Measurements from ENCODE around the gene SHOC2.
"Not testable (repeated sequence)": the region's sequence is repeated elsewhere in the genome, so short reads cannot be mapped to it uniquely, and the experiment has no call there.

Gene SHOC2

DNA sequence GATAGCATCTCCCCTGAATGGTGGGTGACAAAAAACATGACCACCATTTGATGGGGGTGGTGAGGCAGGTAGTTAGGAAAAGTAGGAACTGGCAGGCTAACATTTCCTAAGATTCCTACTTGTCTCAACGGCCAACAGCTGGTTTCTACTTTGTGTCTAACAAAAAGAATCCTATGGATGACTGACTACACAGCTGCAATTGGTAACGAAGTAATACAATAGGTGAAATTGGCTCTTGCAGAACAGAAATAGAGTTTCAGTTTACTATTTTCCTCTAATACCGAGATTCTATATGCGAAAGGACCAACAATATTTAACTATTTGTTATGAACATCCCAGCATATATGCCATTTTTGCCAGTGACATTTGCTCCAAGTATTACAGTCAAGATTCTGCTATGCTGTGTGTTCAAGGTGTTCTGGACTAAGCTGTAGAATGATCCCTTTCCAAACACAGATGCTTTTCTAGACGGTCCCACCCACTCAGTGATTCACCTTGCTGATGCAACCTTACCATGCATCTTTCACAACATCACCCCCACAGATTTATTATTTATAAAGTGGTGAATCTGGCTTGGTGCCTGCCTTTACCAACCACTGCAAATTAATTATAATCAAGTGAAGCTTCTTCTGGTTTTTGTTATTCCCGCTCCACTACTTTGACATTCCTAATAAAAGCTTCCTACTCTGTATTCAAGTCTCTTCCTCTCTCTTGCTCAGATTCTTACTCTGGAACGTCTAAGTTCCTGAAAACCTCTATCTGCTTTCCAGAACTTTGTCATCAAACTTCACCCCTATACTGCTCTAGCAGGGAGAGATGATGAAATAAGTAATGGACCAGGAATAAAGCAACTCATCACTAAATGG, 17.2 kb upstream of the SHOC2 start:
- DNase-seq (ENCODE audit: extremely low read depth in 1 of 2, low read depth in 1 of 2), result no peak

DNA sequence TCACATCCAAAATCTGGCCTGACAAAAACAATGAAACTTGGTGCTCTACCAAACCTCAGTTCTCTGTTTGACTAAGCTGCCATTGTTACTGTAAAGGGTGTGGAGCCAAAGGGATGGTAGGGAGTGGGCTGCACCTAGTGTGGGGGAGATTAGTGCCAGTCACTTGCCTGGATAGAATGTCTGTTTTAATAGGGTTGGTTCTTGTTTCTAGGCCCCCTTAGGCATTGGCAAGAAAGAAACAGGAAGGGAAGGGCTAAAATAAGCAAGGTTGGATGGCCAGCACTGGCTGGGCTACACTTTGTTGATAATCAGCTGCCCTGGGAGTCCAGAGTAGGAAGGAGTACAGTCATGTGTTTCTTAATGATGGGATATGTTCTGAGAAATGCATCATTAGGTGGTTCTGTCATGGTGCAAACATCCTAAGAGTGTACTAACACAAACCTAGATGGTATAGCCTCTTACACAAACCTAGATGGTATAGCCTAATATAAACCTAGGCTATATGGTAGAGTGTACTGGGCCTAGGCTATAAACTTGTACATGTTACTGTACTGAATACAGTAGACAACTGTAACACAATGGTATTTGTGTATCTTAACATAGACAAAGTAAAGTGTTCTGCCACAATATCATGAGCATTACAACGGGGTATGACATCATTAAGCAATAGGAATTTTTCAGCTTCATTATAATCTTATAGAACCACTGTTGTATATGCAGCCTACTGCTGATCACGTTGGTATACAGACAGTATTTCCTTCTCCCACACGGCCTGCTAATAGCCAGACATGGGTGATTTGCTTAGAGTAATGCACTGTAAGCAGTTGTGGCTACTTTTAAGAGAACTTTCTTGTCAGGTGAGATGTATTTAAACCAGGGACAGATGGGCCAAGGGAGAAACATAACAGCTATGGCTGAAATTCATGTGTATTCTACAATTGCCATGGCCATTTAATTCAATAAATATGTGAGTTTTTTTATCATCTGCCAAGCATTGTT, 15.8 kb upstream of the SHOC2 start:
- DNase-seq (ENCODE audit: extremely low read depth in 1 of 2, low read depth in 1 of 2), result no peak

- no peak for DNase-seq (ENCODE audit: extremely low read depth in 1 of 2, low read depth in 1 of 2)
Measured at GRCh38 chr10:110910138-110910537, 9.3 kb upstream of the SHOC2 start.

DNA sequence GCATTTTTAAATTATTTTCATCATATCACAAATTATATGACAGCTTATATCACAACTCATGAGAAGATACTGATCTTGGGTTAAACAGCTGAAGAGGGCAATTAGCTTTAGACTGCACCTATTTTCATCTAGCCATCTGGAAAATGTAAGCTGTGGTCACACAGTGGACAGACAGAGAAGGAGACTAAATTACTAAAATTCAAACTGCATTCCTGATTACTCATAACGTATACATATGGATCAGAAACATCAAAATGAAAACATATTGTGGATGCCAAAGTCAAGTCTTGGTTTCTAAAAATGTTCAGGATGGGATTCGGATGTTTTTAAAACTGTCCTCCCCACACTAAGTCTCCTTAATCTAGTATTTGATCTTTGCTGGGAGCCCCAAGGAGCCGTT, 7.0 kb upstream of the SHOC2 start:
- DNase-seq (ENCODE audit: extremely low read depth in 1 of 2, low read depth in 1 of 2), result no peak

DNA sequence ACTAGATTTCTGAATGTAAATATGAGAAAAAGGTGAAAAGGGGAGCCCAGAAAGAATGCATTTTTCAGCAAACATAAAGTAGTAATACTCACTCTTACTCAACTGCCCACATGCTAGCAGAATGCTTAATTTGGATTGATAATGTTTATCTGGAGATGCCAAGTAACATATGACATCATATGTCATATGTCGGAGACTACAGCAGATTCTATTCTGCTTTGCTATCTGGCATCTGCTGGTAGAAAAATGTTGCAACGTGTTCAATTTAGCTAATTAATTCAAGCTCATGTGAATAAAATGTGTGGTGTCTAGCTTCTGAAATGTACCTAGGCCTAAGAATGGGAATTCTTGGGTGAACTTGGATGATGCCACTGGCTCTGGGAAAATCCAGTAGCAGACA, 5.0 kb upstream of the SHOC2 start:
- DNase-seq (ENCODE audit: extremely low read depth in 1 of 2, low read depth in 1 of 2), result no peak

- DNase-seq (ENCODE audit: extremely low read depth in 1 of 2, low read depth in 1 of 2), result no peak
Measured at GRCh38 chr10:110915035-110915434, 4.4 kb upstream of the SHOC2 start.

DNA sequence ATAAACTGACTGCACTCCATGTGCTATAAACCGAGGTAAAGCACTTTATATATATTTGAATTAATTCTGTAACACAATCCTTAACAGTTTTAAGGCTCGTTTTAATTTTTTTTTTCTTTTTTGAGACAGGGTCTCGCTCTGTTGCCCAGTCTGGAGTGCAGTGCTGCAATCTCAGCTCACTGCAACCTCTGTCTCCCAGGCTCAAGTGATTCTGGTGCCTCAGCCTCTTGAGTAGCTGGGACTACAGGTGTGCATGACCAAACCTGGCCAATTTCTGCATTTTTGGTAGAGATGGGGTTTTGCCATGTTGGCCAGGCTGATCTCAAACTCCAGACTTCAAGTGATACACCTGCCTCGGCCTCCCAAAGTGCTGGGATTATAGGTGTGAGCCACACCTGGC, 3.8 kb upstream of the SHOC2 start:
- DNase-seq (ENCODE audit: extremely low read depth in 1 of 2, low read depth in 1 of 2), result not testable (repeated sequence)

- DNase-seq (ENCODE audit: extremely low read depth in 1 of 2, low read depth in 1 of 2), result no peak
Measured at GRCh38 chr10:110916554-110917346, 2.7 kb upstream of the SHOC2 start.

- peak; percentile 64 to 76 for DNase-seq (ENCODE audit: extremely low read depth in 1 of 2, low read depth in 1 of 2)
Measured at GRCh38 chr10:110918269-110918642, 1.1 kb upstream of the SHOC2 start.

DNA sequence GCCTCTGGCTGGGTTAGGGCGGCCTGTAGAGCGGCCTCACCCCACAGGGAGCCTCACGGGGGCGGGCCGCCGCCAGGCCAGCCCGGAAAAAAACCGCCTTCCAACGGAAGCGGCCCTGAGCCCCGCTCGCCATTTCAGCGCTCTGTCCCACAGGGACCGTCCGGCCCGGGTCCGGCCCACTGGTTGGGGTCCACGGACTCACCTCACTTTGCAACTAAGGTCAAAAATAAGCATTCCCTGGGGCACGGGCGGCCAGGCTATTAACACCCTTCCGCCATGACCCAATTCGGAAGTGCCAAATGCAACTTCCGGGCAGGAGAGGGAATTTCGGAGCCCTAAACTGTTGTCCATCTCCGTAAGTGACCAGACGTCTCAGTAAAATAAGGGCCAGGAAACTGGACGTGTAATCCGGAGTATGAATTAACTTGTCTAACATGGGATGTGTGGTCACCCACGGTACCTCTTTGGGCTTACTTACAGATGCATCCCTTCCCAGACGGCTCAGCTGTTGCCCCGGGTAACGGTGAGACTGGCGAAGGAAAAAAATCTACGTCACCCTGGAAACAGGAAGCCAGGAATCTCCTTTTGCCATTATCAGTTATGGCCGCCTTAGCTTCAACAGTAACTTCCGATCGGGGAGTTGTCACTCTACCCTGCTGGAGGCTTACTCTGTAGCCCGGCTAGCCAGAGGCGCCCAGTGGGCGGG, 608 bp upstream of the SHOC2 start, which contains the start of gene BBIP1:
BBIP1 (minus strand) TSS at position 538 of the 706 bp plus-strand sequence. CDS start 1,023 bp downstream, outside the sequence.
- DNase-seq (ENCODE audit: extremely low read depth in 1 of 2, low read depth in 1 of 2), result no peak

DNA sequence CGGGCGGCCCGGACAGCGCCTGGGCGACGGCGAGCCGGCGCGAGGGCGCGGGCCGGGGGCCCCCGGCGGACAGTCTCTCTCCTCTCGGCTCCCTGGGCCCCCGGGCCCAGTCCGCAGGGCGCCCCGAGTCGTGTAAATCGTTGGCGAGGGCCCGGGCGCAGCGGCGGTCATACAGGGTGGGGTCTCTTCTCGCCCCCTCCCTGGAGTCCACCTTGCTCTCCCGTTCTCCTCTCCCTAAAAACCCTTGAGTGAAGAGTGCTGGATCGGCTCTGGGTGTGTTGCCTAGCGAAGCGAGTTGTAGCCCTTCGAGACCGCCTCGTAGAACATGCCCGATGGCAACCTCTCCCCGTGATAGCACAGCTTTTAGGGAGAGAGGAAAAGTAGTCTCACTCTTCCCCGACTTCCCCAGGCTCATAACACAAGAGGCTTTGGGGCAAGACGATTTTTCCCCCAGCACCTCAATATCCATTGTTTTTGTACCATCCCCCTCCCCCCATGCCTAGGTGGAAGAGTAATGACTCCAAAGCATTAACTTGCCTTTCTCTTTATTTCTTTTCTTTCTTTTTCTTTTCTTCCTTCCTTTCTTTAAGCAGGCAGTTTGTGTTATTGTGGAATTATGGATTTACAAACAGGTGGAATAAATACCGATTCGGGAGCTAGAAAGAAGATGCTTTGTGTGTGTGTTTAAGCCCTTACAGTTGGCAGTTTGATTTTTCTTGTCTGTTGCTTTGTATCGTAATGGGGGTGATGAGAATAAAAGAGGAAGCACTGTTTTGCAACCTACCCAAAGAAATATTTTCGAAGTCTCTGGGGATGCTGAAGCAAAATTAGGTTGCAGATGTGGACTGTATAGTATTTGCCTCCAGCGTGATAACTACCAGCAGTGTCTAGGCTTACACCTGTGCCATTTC, 822 bp downstream of the SHOC2 start:
- peak in 1 of 2 donors; percentile 8 for DNase-seq (ENCODE audit: extremely low read depth in 1 of 2, low read depth in 1 of 2)

DNA sequence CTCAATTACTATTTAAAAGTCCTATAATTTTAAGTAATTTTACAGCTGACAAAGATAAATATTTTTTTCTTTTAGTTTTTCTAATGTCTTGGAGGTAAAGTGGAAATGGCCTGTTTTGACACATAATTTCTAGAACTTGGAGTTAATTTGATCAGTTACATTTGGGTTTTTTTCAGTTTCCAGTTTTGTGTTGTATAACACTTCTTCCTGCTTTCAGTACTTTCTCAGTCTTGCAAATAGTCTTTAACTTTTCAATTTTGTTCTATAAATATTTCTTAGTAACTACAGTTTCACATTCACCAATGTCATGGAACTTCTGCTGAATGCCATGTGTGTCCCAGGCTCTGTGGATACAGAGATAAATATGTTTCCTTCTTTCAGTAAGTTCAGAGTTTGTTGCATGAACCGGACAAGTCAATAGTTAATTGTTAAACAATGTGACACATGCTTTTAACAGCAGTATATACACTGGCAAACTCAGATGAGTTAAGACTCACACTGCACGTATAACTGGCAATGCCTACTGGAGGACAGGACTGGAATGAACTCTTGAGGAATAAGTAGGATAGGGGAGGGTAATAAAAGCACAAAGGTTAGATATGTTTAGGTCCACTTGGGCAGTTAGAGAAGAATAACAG, 4.6 kb downstream of the SHOC2 start:
- no peak for DNase-seq (ENCODE audit: extremely low read depth in 1 of 2, low read depth in 1 of 2)

DNA sequence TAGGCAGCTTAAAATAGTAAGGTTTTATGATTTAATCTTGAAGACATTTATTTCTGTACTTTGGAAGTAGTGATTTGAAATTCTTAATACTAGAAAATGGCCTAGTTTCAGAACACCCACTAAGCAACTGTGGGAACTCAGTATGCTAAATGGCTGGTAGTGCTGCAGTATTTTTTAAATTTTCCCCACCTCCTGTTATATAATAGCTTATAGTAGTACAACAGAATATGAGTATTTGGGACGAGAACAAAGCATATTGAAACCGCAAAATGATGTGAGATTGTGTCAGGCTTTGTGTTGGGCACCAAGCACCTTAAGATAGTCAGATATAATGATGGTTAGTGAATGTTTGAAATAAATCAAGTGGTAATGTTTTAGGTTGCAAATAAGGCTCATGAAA, 8.1 kb downstream of the SHOC2 start:
- DNase-seq (ENCODE audit: extremely low read depth in 1 of 2, low read depth in 1 of 2), result no peak

DNA sequence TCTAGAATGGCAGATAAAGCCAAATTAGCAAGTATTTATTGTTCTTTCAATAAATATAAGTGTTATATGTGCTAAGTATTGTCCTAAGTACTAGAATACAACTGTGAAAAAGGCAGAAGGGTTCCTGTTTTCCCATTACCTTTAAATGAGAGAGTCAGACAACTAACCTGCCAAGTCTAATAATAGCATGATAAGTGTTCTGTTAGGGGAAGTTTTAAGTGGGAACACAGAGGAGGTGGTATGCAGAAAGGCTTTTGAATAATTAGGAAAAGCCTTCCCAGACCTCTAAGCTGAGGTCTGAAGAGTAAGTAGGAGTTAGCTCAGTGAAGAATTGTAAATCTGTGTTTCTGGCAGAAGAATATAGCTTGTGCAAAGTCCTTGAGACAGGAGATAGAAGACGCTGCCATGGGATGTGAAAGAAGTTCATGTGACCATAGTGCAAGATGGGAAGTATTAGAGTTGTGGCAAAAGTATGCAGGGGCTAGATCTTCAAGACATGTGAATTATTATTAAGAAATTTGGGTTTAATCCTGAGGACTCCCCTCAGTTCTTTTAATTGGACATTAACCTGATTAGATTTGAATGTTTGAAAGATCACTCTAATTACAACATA, 12.5 kb downstream of the SHOC2 start:
- no peak for DNase-seq (ENCODE audit: extremely low read depth in 1 of 2, low read depth in 1 of 2)

- DNase-seq (ENCODE audit: extremely low read depth in 1 of 2, low read depth in 1 of 2), result no peak
Measured at GRCh38 chr10:110932505-110933180, 13.2 kb downstream of the SHOC2 start.

DNA sequence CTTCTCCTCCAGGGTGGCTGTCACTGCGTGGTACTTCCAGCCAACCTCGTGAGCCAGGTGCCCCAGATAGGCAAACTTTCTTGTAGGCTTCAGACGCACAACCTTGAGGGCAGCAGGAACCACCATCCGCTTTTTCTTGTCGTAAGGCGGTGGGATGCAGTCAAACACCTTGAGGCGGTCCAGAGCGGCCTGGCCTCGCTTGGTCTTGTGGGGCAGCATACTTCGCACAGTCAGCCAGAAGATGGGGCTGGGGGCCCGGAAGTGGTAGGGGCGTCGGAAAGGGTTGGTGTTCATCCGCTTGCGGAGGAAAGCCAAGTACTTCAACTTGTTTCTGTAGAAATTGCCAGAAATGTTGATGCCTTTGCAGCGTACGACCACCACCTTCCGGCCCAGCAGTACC, 17.4 kb downstream of the SHOC2 start:
- no peak for DNase-seq (ENCODE audit: extremely low read depth in 1 of 2, low read depth in 1 of 2)

DNA sequence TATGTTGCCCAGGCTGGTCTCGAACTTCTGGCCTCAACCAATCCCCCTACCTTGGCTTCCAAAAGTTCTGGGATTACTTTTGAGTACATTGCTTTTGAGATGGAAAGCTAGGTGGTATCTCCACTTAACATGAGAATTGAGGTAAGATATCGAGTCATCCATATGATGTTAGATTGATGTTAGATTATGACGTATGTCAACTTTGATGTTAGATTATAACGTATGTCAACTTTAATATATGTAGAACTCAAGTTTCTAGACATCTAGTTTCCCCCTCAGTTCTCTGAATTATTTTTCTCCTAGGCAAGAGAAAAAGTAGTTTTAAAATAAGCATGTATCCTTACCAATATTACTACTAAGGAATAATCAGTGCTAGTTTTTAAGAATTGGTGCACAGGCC, 20.0 kb downstream of the SHOC2 start:
- no peak for DNase-seq (ENCODE audit: extremely low read depth in 1 of 2, low read depth in 1 of 2)

All from activated CD8-positive, alpha-beta memory T cell treated with anti-CD3 and anti-CD28 coated beads for 1 hour (primary cell).